AG04450 (cell line): Measurements from ENCODE around the gene SKAP1. TPM values are rescaled to one million over a fixed set of nuclear protein-coding genes. Genes with fewer than 3 reads are reported as not detected.

ENCODE experiments used
- CTCF ChIA-PET: fragments of 300-600, 350-600 bp; formaldehyde crosslinking; extraction: SDS; loops from one replicate; lab custom pipeline; 2022; ENCODE audit warnings: antibody characterized with exemption, inconsistent platforms; lab: Charles Lee
- POLR2A ChIA-PET: fragments of 350-600 bp; formaldehyde crosslinking; extraction: SDS; loops from one replicate; lab custom pipeline; 2021; ENCODE audit warnings: antibody characterized with exemption, inconsistent platforms; lab: Yijun Ruan, JAX
- DNase-seq: peaks from one replicate; pipeline ENCODE4 v3.0.0-alpha.2; 2011; ENCODE audit warnings: low read depth, low spot score
- H3K27ac ChIP-seq: one replicate; pipeline ENCODE4 v1.5.1; 2012; ENCODE audit warnings: low read depth, low read length, control low read depth
- H3K27me3 ChIP-seq: one replicate; pipeline ENCODE4 v1.6.0; 2012; ENCODE audit warnings: low read length; ENCODE audit not compliant: control insufficient read depth, insufficient read depth
- H3K4me3 ChIP-seq: 2 replicates; pipeline ENCODE4 v1.5.1; 2011; ENCODE audit warnings: mild to moderate bottlenecking, low read depth, low read length, control low read depth
- H3K9me3 ChIP-seq: 2 replicates; pipeline ENCODE4 v1.5.1; 2012; ENCODE audit warnings: low read length; ENCODE audit not compliant: control insufficient read depth, insufficient read depth
- CTCF ChIP-seq: IDR thresholded peaks from 2 replicates; pipeline ENCODE4 v1.5.1; 2011; ENCODE audit warnings: low read depth, low read length, control low read depth, inconsistent platforms
- polyA plus RNA-seq: library from polyadenylated mRNA; depleted of rRNA; stranded (reverse); fragments of >200 nt; gene quantifications from 2 replicates; pipeline ENCODE4 v1.2.3, GENCODE V29; 2011

The SKAP1 gene
- polyA plus RNA-seq, 1 experiment = not detected

- H3K27me3 ChIP-seq = no peaks in the 10 kb centered on the region
- peak overlapping the region; percentile 59 for H3K27ac ChIP-seq
- CTCF ChIA-PET = interaction anchor here (0.5 to 1.0 kb wide), 3 partner anchors 22 to 200 kb away, joined by 3 to 5 read pairs (median 4); no protein-coding TSS in a partner anchor
- H3K4me3 ChIP-seq = no peak overlapping the region
- TF ChIP-seq CTCF = no peak
- POLR2A ChIA-PET = interaction anchor here (0.6 to 1.5 kb wide), 4 partner anchors 11 to 115 kb away, joined by 3 to 12 read pairs (median 4); no protein-coding TSS in a partner anchor
- H3K9me3 ChIP-seq = no peaks in the 10 kb centered on the region
- peak; percentile 52 for DNase-seq
Observed at GRCh38 chr17:48472411-48473281, 42.6 kb upstream of the SKAP1 start.

DNA sequence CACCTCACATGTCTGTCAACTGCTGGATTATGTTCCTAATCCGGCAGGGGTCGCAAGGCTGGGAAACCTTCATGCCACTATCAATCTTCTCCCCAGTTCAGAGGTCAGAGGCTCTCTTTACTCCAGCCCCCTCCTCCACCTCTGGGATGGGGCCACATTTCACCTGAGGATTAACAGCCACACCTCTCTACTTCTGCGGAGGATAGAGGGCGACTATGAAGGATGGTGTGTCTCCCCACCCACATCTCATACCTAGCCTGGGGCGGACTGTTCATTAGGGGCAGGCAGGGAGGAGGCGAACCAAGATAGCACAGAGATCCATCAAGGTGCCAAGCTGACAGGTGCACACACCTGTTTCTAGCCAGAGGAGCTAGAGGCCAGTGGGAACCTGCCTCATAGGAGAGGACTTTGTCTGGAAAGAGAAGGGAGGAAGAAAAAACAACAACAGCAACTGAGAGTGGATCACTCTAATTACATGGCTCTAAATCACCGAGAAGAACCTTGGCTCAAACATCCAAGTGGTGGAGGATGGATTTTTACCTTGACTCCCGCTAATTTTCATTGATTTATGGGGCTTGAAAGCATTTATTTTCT, 41.9 kb upstream of the SKAP1 start:
- no peak for TF ChIP-seq CTCF
- Histone ChIP-seq H3K27ac (peak overlapping the region; percentile 59), H3K27me3 (no peaks in the 10 kb centered on the region), H3K9me3 (no peaks in the 10 kb centered on the region), H3K4me3 (no peak overlapping the region)
- no peak for DNase-seq
- ChIA-PET POLR2A (interaction anchor here (0.8 to 1.5 kb wide), 2 partner anchors 11 to 32 kb away, joined by 4 to 12 read pairs; no protein-coding TSS in a partner anchor), CTCF (interaction anchor here (0.7 to 1.8 kb wide), 2 partner anchors 121 to 200 kb away, joined by 3 to 7 read pairs; no protein-coding TSS in a partner anchor)

- ChIA-PET POLR2A (interaction anchor here (0.8 to 1.0 kb wide), 2 partner anchors 22 to 81 kb away, joined by 3 read pairs; no protein-coding TSS in a partner anchor), CTCF (interaction anchor here (1.2 to 1.8 kb wide), 2 partner anchors 14 to 119 kb away, joined by 3 to 7 read pairs; no protein-coding TSS in a partner anchor)
- H3K4me3 ChIP-seq = no peak overlapping the region
Observed at GRCh38 chr17:48470388-48471034, 40.5 kb upstream of the SKAP1 start.

GRCh38 chr17:48469227-48469626, 39.2 kb upstream of the SKAP1 start:
- POLR2A ChIA-PET = no interaction called here
- no peak overlapping the region for H3K4me3 ChIP-seq

More at GRCh38 chr17:48470388-48471034, 40.5 kb upstream of the SKAP1 start:
- Histone ChIP-seq H3K9me3 (no peaks in the 10 kb centered on the region), H3K27ac (no peak overlapping the region), H3K27me3 (no peaks in the 10 kb centered on the region)
- DNase-seq = no peak
- TF ChIP-seq CTCF = peak; percentile 40

More at GRCh38 chr17:48469227-48469626, 39.2 kb upstream of the SKAP1 start:
- TF ChIP-seq CTCF = no peak
- no peak overlapping the region for H3K27ac ChIP-seq
- CTCF ChIA-PET = interaction anchor here (0.7 kb wide), 1 partner anchor 126 kb away, joined by 3 read pairs; no protein-coding TSS in a partner anchor
- DNase-seq = no peak
- no peaks in the 10 kb centered on the region for H3K27me3 ChIP-seq
- no peaks in the 10 kb centered on the region for H3K9me3 ChIP-seq
